ENCODE measurements around the gene PLEKHM2. TPM values are rescaled to one million over a fixed set of nuclear protein-coding genes. Genes with fewer than 3 reads are reported as not detected.

PLEKHM2 gene
- total and polyA plus RNA-seq, 4 donors = 23.9 to 81.7 (median 74.5) TPM

DNA sequence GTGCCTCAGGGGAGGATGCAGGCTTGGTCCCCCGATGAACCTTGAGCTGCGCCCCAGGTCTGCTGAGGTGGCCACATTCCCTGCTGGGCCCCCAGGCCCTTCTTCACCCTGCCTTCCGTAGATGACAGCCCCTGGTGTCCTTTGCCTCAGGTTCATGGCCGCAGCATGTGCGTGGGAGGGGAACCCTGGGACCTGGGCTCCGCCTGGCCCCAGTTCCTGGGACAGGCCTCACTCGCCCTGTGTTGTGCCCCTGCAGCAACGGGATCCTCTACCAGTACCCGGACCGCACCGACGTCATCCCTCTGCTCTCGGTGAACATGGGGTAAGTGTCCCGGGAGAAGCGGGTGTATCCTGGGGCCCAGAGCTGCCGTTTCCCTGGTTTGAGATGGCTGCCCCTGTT, 46.8 kb downstream of the PLEKHM2 start:
- Histone ChIP-seq H3K27ac (ENCODE audit: low read depth in 1 of 2, low read length in 2 of 2) (no peak overlapping the region), H3K9me3 (ENCODE audit: control insufficient read depth, low read length) (no peaks in the 10 kb centered on the region), H3K4me3 (ENCODE audit: low read length in 2 of 2) (no peak overlapping the region), H3K36me3 (ENCODE audit: control insufficient read depth in 1 of 2, insufficient read depth in 2 of 2, low read length in 1 of 2) (peaks cover 0 to 8% of the 10 kb centered on the region in 2 donors), H3K4me1 (ENCODE audit: control insufficient read depth in 1 of 2, insufficient read depth in 2 of 2, low read length in 2 of 2) (no peaks in the 10 kb centered on the region), H3K27me3 (ENCODE audit: control insufficient read depth in 1 of 2, insufficient read depth in 2 of 2, low read length in 1 of 2) (no peaks in the 10 kb centered on the region)
- 89 to 91% methylated on average over 14 to 16 of the region's 16 CpGs for WGBS, 2 donors
- ATAC-seq (ENCODE audit: low FRiP score) = no peak
- intact Hi-C loops (cut with DNase I) = no loop called here
- no peak for DNase-seq

GRCh38 chr1:15731735-15732685, 47.9 kb downstream of the PLEKHM2 start:
- Histone ChIP-seq H3K36me3 (ENCODE audit: control insufficient read depth in 1 of 2, insufficient read depth in 2 of 2, low read length in 1 of 2) (peaks cover 0 to 6% of the 10 kb centered on the region in 2 donors), H3K4me3 (ENCODE audit: low read length in 2 of 2) (no peak overlapping the region), H3K4me1 (ENCODE audit: control insufficient read depth in 1 of 2, insufficient read depth in 2 of 2, low read length in 2 of 2) (no peaks in the 10 kb centered on the region), H3K9me3 (ENCODE audit: control insufficient read depth, low read length) (no peaks in the 10 kb centered on the region), H3K27ac (ENCODE audit: low read depth in 1 of 2, low read length in 2 of 2) (no peak overlapping the region), H3K27me3 (ENCODE audit: control insufficient read depth in 1 of 2, insufficient read depth in 2 of 2, low read length in 1 of 2) (no peaks in the 10 kb centered on the region)
- intact Hi-C loops (cut with DNase I) = no loop called here
- WGBS, 2 donors = 76 to 78% methylated on average over 36 to 39 of the region's 39 CpGs
- no peak for ATAC-seq (ENCODE audit: low FRiP score)
- peak in 1 of 2 donors; percentile 53 for DNase-seq

- ATAC-seq (ENCODE audit: low FRiP score) (no peak), DNase-seq (no peak)
- Histone ChIP-seq H3K36me3 (ENCODE audit: control insufficient read depth in 1 of 2, insufficient read depth in 2 of 2, low read length in 1 of 2) (peaks cover 0 to 3% of the 10 kb centered on the region in 2 donors), H3K9me3 (ENCODE audit: control insufficient read depth, low read length) (no peaks in the 10 kb centered on the region), H3K27ac (ENCODE audit: low read depth in 1 of 2, low read length in 2 of 2) (no peak overlapping the region), H3K4me3 (ENCODE audit: low read length in 2 of 2) (no peak overlapping the region), H3K27me3 (ENCODE audit: control insufficient read depth in 1 of 2, insufficient read depth in 2 of 2, low read length in 1 of 2) (no peaks in the 10 kb centered on the region), H3K4me1 (ENCODE audit: control insufficient read depth in 1 of 2, insufficient read depth in 2 of 2, low read length in 2 of 2) (no peaks in the 10 kb centered on the region)
- intact Hi-C loops (cut with DNase I) = no loop called here
- 63 to 68% methylated on average over 7 of the region's 7 CpGs for WGBS, 2 donors
Measured at GRCh38 chr1:15732686-15733081, 48.6 kb downstream of the PLEKHM2 start.

GRCh38 chr1:15733218-15733725, 49.2 kb downstream of the PLEKHM2 start:
- Histone ChIP-seq H3K36me3 (ENCODE audit: control insufficient read depth in 1 of 2, insufficient read depth in 2 of 2, low read length in 1 of 2) (peaks cover 0 to 3% of the 10 kb centered on the region in 2 donors), H3K27me3 (ENCODE audit: control insufficient read depth in 1 of 2, insufficient read depth in 2 of 2, low read length in 1 of 2) (no peaks in the 10 kb centered on the region), H3K27ac (ENCODE audit: low read depth in 1 of 2, low read length in 2 of 2) (no peak overlapping the region), H3K9me3 (ENCODE audit: control insufficient read depth, low read length) (no peaks in the 10 kb centered on the region), H3K4me1 (ENCODE audit: control insufficient read depth in 1 of 2, insufficient read depth in 2 of 2, low read length in 2 of 2) (no peaks in the 10 kb centered on the region), H3K4me3 (ENCODE audit: low read length in 2 of 2) (no peak overlapping the region)
- intact Hi-C loops (cut with DNase I) = no loop called here
- no peak for DNase-seq
- no peak for ATAC-seq (ENCODE audit: low FRiP score)
- 73 to 80% methylated on average over 11 of the region's 11 CpGs for WGBS, 2 donors

DNA sequence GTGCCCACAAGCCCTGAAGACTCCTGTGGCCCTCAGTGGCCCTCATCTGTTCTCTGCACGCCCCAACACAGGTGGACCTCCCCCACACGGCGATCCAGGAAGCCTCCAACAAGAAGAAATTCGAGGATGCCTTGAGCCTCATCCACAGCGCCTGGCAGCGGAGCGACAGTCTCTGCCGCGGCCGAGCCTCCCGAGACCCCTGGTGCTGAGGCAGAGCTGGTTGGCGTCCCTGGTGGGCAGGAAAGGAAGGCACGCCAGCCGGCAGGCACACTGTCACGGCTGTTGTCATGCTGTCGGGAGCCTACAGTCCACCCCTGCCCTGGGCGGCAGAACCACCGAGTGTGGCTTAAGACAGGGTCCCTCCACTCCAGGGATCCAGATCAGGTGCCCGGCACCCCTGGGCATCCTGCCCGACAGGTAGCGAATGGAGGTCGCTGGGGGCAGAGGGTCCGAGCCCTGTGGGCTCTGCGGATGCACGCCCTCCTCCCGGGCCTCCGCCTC, 49.7 kb downstream of the PLEKHM2 start:
- intact Hi-C loops (cut with DNase I) = no loop called here
- peaks cover 0 to 3% of the 10 kb centered on the region in 2 donors for H3K36me3 ChIP-seq (ENCODE audit: control insufficient read depth in 1 of 2, insufficient read depth in 2 of 2, low read length in 1 of 2)
- H3K4me1 ChIP-seq (ENCODE audit: control insufficient read depth in 1 of 2, insufficient read depth in 2 of 2, low read length in 2 of 2) = no peaks in the 10 kb centered on the region
- no peak overlapping the region for H3K4me3 ChIP-seq (ENCODE audit: low read length in 2 of 2)
- no peak for DNase-seq
- no peak overlapping the region for H3K27ac ChIP-seq (ENCODE audit: low read depth in 1 of 2, low read length in 2 of 2)
- H3K27me3 ChIP-seq (ENCODE audit: control insufficient read depth in 1 of 2, insufficient read depth in 2 of 2, low read length in 1 of 2) = no peaks in the 10 kb centered on the region
- WGBS, 2 donors = 88 to 89% methylated on average over 27 of the region's 27 CpGs
- no peak for ATAC-seq (ENCODE audit: low FRiP score)
- no peaks in the 10 kb centered on the region for H3K9me3 ChIP-seq (ENCODE audit: control insufficient read depth, low read length)

GRCh38 chr1:15734296-15734695, 50.2 kb downstream of the PLEKHM2 start:
- Histone ChIP-seq H3K9me3 (ENCODE audit: control insufficient read depth, low read length) (no peaks in the 10 kb centered on the region), H3K36me3 (ENCODE audit: control insufficient read depth in 1 of 2, insufficient read depth in 2 of 2, low read length in 1 of 2) (peaks cover 0 to 3% of the 10 kb centered on the region in 2 donors), H3K4me1 (ENCODE audit: control insufficient read depth in 1 of 2, insufficient read depth in 2 of 2, low read length in 2 of 2) (no peaks in the 10 kb centered on the region), H3K4me3 (ENCODE audit: low read length in 2 of 2) (no peak overlapping the region), H3K27me3 (ENCODE audit: control insufficient read depth in 1 of 2, insufficient read depth in 2 of 2, low read length in 1 of 2) (no peaks in the 10 kb centered on the region), H3K27ac (ENCODE audit: low read depth in 1 of 2, low read length in 2 of 2) (no peak overlapping the region)
- intact Hi-C loops (cut with DNase I) = no loop called here
- DNase-seq (no peak), ATAC-seq (ENCODE audit: low FRiP score) (no peak)
- WGBS, 2 donors = 67 to 69% methylated on average over 13 of the region's 13 CpGs

DNA sequence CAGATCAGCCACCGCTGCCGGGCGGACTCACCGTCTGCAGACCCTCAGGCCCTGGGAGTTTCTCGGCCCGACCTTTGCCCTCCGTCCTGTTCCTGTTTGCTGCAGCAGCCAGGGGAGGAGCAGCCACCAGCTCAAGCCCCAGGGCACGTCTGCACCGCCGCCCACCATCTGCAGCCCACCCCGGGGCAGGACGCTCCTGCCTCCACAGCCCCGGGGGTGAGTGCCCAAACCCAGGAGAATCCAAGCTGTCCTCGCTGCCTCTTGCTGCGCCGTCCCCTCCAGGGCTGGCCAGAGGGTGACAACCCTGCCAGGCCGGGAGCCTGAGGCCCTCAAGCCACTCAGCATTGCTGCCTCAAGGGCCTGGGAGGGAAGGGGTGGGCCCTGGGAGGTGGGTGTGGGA, 50.8 kb downstream of the PLEKHM2 start:
- WGBS, 2 donors = 62% methylated on average over 17 of the region's 17 CpGs
- H3K4me1 ChIP-seq (ENCODE audit: control insufficient read depth in 1 of 2, insufficient read depth in 2 of 2, low read length in 2 of 2) = no peaks in the 10 kb centered on the region
- H3K9me3 ChIP-seq (ENCODE audit: control insufficient read depth, low read length) = no peaks in the 10 kb centered on the region
- ATAC-seq (ENCODE audit: low FRiP score) (no peak), DNase-seq (peak in 1 of 2 donors; percentile 57)
- H3K27ac ChIP-seq (ENCODE audit: low read depth in 1 of 2, low read length in 2 of 2) = no peak overlapping the region
- H3K4me3 ChIP-seq (ENCODE audit: low read length in 2 of 2) = no peak overlapping the region
- peaks cover 0 to 3% of the 10 kb centered on the region in 2 donors for H3K36me3 ChIP-seq (ENCODE audit: control insufficient read depth in 1 of 2, insufficient read depth in 2 of 2, low read length in 1 of 2)
- intact Hi-C loops (cut with DNase I) = no loop called here
- no peaks in the 10 kb centered on the region for H3K27me3 ChIP-seq (ENCODE audit: control insufficient read depth in 1 of 2, insufficient read depth in 2 of 2, low read length in 1 of 2)

DNA sequence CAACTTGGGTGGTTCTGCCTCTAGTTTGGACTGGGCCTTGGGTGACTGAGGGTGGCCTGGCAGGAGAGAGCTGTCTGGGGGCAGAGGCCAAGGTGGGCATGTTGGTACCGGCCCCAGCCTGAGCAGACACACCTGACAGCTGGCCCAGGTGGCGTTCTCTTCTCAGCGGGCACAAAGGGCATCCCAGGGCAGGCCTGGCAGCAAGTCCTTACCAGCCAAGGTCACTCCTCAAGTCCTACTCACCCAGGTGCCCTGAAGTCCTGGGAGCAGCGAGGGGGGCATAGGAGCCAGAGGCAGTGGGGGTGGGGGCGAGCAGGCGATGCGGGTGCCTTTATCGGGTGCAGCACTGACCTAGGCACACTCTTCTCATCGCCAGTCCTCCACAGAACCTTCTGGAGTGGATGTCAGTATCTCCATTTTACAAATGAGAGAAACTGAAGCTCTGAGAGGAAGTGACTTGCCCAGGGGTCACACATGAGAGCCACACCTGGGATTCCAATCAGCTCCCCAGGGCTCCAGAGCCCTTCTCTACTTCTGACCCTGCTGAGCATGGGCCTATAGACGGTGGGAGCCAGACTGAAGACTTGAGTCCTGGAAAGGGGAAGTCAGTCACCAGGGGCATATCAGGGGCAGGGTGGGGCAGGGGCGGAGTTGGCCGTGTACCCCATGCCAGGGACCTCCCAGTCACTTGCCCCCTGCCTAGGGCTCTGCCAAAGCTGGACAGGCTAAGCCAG, 51.4 kb downstream of the PLEKHM2 start:
- H3K4me1 ChIP-seq (ENCODE audit: control insufficient read depth in 1 of 2, insufficient read depth in 2 of 2, low read length in 2 of 2) = no peaks in the 10 kb centered on the region
- no peak overlapping the region for H3K4me3 ChIP-seq (ENCODE audit: low read length in 2 of 2)
- H3K9me3 ChIP-seq (ENCODE audit: control insufficient read depth, low read length) = no peaks in the 10 kb centered on the region
- ATAC-seq (ENCODE audit: low FRiP score) = no peak
- intact Hi-C loops (cut with DNase I) = no loop called here
- H3K27me3 ChIP-seq (ENCODE audit: control insufficient read depth in 1 of 2, insufficient read depth in 2 of 2, low read length in 1 of 2) = no peaks in the 10 kb centered on the region
- H3K36me3 ChIP-seq (ENCODE audit: control insufficient read depth in 1 of 2, insufficient read depth in 2 of 2, low read length in 1 of 2) = peaks cover 0 to 3% of the 10 kb centered on the region in 2 donors
- WGBS, 2 donors = 59 to 60% methylated on average over 12 of the region's 12 CpGs
- H3K27ac ChIP-seq (ENCODE audit: low read depth in 1 of 2, low read length in 2 of 2) = peak overlapping the region in 1 of 2 donors; percentile 3
- peak in 1 of 2 donors; percentile 43 for DNase-seq

Data from aorta (tissue), 5 donors.